Measurements from ENCODE around the gene KLF7.

KLF7 gene

DNA sequence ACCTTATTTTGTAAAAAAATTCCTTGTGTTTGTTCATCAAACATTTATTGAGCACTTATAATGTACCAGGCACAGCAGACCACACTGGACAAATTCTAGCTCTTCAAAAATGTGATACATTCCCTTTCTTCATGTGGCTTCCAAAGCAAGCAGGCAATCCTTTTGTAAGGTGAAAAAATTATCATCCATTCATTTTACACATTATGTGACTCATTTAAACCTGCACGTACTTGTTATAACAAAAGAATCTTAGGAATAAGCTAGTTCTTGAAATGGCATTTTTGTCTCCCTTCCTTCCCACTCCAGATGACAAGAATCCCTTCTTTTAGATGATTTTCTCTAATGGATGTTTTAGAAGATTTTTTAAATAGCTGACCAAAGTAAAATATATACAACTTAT is 104.6 kb downstream of the KLF7 start:
- in situ Hi-C loops (cut with MboI; ENCODE audit: low pct_unique_long_range_greater_than_20kb, low sequenced_read_pairs, unreplicated experiment): no loop called here
- TF ChIP-seq, protein P1, sequence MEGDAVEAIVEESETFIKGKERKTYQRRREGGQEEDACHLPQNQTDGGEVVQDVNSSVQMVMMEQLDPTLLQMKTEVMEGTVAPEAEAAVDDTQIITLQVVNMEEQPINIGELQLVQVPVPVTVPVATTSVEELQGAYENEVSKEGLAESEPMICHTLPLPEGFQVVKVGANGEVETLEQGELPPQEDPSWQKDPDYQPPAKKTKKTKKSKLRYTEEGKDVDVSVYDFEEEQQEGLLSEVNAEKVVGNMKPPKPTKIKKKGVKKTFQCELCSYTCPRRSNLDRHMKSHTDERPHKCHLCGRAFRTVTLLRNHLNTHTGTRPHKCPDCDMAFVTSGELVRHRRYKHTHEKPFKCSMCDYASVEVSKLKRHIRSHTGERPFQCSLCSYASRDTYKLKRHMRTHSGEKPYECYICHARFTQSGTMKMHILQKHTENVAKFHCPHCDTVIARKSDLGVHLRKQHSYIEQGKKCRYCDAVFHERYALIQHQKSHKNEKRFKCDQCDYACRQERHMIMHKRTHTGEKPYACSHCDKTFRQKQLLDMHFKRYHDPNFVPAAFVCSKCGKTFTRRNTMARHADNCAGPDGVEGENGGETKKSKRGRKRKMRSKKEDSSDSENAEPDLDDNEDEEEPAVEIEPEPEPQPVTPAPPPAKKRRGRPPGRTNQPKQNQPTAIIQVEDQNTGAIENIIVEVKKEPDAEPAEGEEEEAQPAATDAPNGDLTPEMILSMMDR (IDR thresholded peaks at IDR 0.05; ENCODE audit: extremely low read depth, insufficient read depth, missing control alignments): no peak
- no peak for DNase-seq (ENCODE audit: low spot score)

DNA sequence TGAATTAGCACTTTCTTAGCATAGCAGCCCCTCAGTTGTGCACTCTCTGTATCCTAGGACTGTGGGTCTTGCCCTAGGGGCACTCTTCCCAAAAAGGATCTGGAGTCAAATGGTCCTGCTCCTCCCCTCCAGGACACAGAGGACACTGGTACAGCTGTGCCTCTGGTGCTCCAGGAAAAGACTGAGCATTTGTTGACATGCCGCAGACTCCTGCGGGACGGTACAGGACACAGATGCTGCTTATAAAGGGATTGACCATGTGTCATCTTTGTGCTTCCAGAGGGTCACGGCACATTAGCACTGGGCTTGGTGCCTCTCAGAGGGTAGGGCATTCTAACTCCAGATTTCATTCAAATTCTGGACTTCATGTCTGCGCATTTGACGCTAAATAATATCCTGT is 110.5 kb downstream of the KLF7 start:
- in situ Hi-C loops (cut with MboI; ENCODE audit: low pct_unique_long_range_greater_than_20kb, low sequenced_read_pairs, unreplicated experiment): no loop called here
- DNase-seq (ENCODE audit: low spot score): no peak
- TF ChIP-seq, protein P1 (IDR thresholded peaks at IDR 0.05; ENCODE audit: extremely low read depth, insufficient read depth, missing control alignments): no peak

DNA sequence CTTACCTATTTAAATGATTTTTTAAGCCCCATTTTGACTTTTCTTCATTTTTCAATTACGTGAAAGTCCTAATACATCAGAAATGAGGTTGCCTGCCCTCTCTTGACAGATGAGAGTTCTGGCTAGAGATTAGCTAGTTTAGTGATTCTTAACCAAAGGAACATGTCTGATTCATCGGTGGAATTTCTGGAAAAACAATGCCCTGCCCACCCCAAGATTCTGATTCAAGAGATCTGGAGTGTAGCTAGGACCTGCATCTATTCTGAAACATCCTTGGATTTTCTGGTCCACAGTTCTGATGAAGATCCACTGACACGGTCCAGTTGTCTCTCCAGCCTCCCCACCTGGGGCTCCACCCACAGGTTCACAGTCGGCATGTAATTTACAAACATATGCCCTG is 111.2 kb downstream of the KLF7 start:
- in situ Hi-C loops (cut with MboI; ENCODE audit: low pct_unique_long_range_greater_than_20kb, low sequenced_read_pairs, unreplicated experiment): no loop called here
- TF ChIP-seq, protein P1 (IDR thresholded peaks at IDR 0.05; ENCODE audit: extremely low read depth, insufficient read depth, missing control alignments): no peak
- no peak for DNase-seq (ENCODE audit: low spot score)

DNA sequence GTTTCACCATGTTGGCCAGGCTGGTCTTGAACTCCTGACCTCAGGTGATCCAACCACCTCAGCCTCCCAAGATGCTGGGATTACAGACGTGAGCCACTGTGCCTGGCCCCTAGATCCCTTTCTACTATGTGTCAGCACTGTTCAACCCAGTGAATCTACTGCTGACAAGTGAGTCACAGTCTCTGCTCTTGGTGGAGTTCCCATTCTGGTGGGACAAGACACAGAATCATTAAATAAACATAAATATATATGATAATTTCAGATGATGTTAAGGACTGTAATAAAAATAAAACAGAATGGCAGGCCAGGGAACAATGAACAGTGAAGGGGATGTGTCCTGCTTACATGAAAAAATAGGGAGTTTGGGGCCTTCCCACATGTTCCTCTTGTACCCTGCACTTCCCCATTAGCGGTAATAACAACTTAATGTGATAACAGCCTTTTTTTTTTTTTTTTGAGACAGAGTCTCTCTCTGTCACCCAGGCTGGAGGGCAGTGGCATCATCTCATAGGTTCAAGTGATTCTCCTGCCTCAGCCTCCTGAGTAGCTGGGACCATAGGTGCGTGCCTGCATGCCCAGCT is 114.3 kb downstream of the KLF7 start:
- no peak for DNase-seq (ENCODE audit: low spot score)
- TF ChIP-seq, protein P1 (IDR thresholded peaks at IDR 0.05; ENCODE audit: extremely low read depth, insufficient read depth, missing control alignments): no peak
- in situ Hi-C loops (cut with MboI; ENCODE audit: low pct_unique_long_range_greater_than_20kb, low sequenced_read_pairs, unreplicated experiment): no loop called here

DNA sequence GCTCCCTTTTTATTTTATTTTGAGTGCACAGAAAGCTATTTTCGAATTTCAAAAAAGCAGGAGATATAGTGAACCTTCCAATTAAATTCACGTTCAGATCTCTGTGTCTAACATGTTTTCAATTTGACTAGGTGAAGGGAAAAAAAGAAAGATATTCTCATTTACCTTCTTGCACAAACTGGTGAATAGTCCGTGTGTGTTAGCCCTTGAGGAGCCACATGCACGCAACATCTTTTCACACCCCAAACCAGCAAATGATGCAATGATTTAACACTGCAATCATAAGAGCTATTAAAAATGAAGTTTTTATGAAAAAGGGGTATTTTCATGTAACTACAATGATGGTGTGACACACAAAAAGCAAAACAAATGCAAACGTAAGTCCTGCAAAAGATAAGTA is 116.6 kb downstream of the KLF7 start:
- TF ChIP-seq, protein P1 (IDR thresholded peaks at IDR 0.05; ENCODE audit: extremely low read depth, insufficient read depth, missing control alignments): no peak
- no peak for DNase-seq (ENCODE audit: low spot score)
- in situ Hi-C loops (cut with MboI; ENCODE audit: low pct_unique_long_range_greater_than_20kb, low sequenced_read_pairs, unreplicated experiment): no loop called here

DNA sequence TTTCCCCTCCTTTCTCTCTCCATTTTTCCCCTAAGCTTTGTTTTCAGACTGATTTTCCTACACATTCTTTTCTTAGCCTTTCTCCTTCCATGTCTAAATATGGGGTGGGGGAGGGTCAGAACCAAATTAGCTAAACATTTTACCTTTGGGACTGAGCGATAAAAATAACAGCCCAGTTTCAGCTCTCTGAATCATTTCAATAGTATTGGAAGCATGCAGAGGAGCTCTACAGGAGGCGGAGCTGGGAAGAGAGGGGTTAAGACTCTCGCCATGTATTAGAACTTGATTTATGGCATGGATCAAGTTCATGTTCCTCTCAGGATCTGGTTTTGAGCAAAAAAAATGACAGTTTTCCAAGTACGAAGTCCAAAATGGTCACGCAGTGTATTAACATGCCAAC is 117.3 kb downstream of the KLF7 start:
- DNase-seq (ENCODE audit: low spot score): no peak
- in situ Hi-C loops (cut with MboI; ENCODE audit: low pct_unique_long_range_greater_than_20kb, low sequenced_read_pairs, unreplicated experiment): no loop called here
- TF ChIP-seq, protein P1 (IDR thresholded peaks at IDR 0.05; ENCODE audit: extremely low read depth, insufficient read depth, missing control alignments): no peak

DNA sequence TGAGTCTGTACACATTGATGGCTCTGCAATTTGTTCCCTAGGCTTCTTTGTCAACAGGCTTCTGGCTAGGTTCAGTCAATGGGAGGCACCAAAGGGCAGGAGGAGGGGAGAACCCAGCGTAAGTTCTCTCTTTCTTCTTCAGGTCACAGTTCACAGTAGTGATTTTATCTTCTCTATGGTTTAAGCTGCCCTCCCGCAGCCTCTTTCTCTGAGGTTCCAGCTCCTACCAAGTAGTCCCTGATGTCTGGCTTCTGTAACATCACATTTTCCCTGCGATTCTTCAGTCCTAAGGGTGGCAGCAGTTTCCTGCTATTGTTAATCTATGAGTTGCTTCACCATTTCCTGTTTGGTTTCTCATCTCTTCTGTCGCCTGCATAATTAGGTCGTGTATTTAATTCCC is 119.0 kb downstream of the KLF7 start:
- DNase-seq (ENCODE audit: low spot score): peak; percentile 12
- in situ Hi-C loops (cut with MboI; ENCODE audit: low pct_unique_long_range_greater_than_20kb, low sequenced_read_pairs, unreplicated experiment): no loop called here
- TF ChIP-seq, protein P1 (IDR thresholded peaks at IDR 0.05; ENCODE audit: extremely low read depth, insufficient read depth, missing control alignments): peak; percentile 28
